HUES64 (cell line): Measurements from ENCODE around the gene TMEM106A. TPM values are rescaled to one million over a fixed set of nuclear protein-coding genes. Genes with fewer than 3 reads are reported as not detected.
"Not testable (repeated sequence)": the region's sequence is repeated elsewhere in the genome, so short reads cannot be mapped to it uniquely, and the experiment has no call there.

Source experiments
- H3K27ac ChIP-seq: 2 replicates; pipeline ENCODE4 v1.7.0; 2013; ENCODE audit warnings: low read depth, low read length, inconsistent platforms
- H3K27me3 ChIP-seq: 2 replicates; pipeline ENCODE4 v1.6.1; 2013; ENCODE audit warnings: mild to moderate bottlenecking, low read length; ENCODE audit not compliant: insufficient read depth
- H3K36me3 ChIP-seq: 2 replicates; pipeline ENCODE4 v1.6.1; 2013; ENCODE audit warnings: mild to moderate bottlenecking, low read length; ENCODE audit not compliant: insufficient read depth
- H3K4me1 ChIP-seq: 2 replicates; pipeline ENCODE4 v1.6.1; 2013; ENCODE audit warnings: mild to moderate bottlenecking, low read length, moderate library complexity; ENCODE audit not compliant: insufficient read depth
- H3K4me3 ChIP-seq: 2 replicates; pipeline ENCODE4 v1.5.1; 2013; ENCODE audit warnings: mild to moderate bottlenecking, low read length, moderate library complexity
- H3K9ac ChIP-seq: 2 replicates; pipeline ENCODE4 v1.6.1; 2013; ENCODE audit warnings: mild to moderate bottlenecking, low read depth, low read length
- H3K9me3 ChIP-seq: 2 replicates; pipeline ENCODE4 v1.6.1; 2013; ENCODE audit warnings: low read depth, low read length; ENCODE audit not compliant: insufficient read depth
- WGBS: fragments of 150-250, 120-280 bp; methylation state at CpG from one replicate; pipeline ENCODE4 v1.1.7; 2013; ENCODE audit warnings: missing lambda C conversion rate; 5-methylcytosine and 5-hydroxymethylcytosine counted together
- polyA plus RNA-seq, 2 experiments: library from polyadenylated mRNA; stranded (reverse); fragments of 50-300 nt; gene quantifications; one replicate each; pipeline ENCODE4 v1.2.3, GENCODE V29; 2013

Gene TMEM106A
- polyA plus RNA-seq (2013, experiment 1 of 2) = 1.0 TPM
- 1.1 TPM for polyA plus RNA-seq (2013, experiment 2 of 2)

GRCh38 chr17:43211480-43212402, at the start of gene TMEM106A:
TMEM106A (plus strand) TSS chr17:43211875; CDS start chr17:43213042, 1,167 bp downstream.
- Histone ChIP-seq H3K9ac (peak within 1 kb of the TSS; percentile 68), H3K27ac (no peak within 1 kb of the TSS; the same call in 1 of the 2 replicates), H3K27me3 (no peaks in the 10 kb centered on the region), H3K4me1 (peaks cover 13% of the 10 kb centered on the region; the same call in 1 of the 2 replicates), H3K36me3 (peaks cover 16% of the 10 kb centered on the region), H3K4me3 (peak within 1 kb of the TSS; percentile 68), H3K9me3 (no peaks in the 10 kb centered on the region)
- WGBS = 2% methylated on average over 48 of the region's 54 CpGs

GRCh38 chr17:43165971-43166370, 45.7 kb upstream of the TMEM106A start:
- not testable (repeated sequence) for H3K4me1 ChIP-seq, H3K9me3 ChIP-seq, H3K27ac ChIP-seq, H3K9ac ChIP-seq, H3K4me3 ChIP-seq, H3K36me3 ChIP-seq, H3K27me3 ChIP-seq

GRCh38 chr17:43169561-43170139, 42.0 kb upstream of the TMEM106A start:
- WGBS = under 1% methylated on average over 29 of the region's 29 CpGs
- Histone ChIP-seq H3K9me3 (no peaks in the 10 kb centered on the region), H3K4me1 (peaks cover 7% of the 10 kb centered on the region; the same call in 1 of the 2 replicates), H3K36me3 (no peaks in the 10 kb centered on the region; the same call in 1 of the 2 replicates), H3K9ac (peak overlapping the region; percentile 66), H3K27ac (peak overlapping the region; percentile 72), H3K27me3 (no peaks in the 10 kb centered on the region), H3K4me3 (peak overlapping the region; percentile 71)

- peak overlapping the region; percentile 70 for H3K9ac ChIP-seq
- peaks cover 7% of the 10 kb centered on the region; the same call in 1 of the 2 replicates for H3K4me1 ChIP-seq
- under 1% methylated on average over 26 of the region's 27 CpGs for WGBS
- H3K9me3 ChIP-seq = no peaks in the 10 kb centered on the region
- H3K4me3 ChIP-seq = peak overlapping the region; percentile 71
- H3K36me3 ChIP-seq = no peaks in the 10 kb centered on the region; the same call in 1 of the 2 replicates
- no peaks in the 10 kb centered on the region for H3K27me3 ChIP-seq
- H3K27ac ChIP-seq = peak overlapping the region; percentile 79
Measured at GRCh38 chr17:43170140-43170765, 41.4 kb upstream of the TMEM106A start.

GRCh38 chr17:43170766-43171585, 40.7 kb upstream of the TMEM106A start, which contains the start of gene NBR1:
NBR1 (plus strand) TSS chr17:43171214; CDS start chr17:43175800, 4,586 bp downstream.
- peaks cover 6% of the 10 kb centered on the region for H3K36me3 ChIP-seq
- no peaks in the 10 kb centered on the region for H3K27me3 ChIP-seq
- peak within 1 kb of the TSS; percentile 70 for H3K9ac ChIP-seq
- H3K4me3 ChIP-seq = peak within 1 kb of the TSS; percentile 71
- H3K27ac ChIP-seq = peak within 1 kb of the TSS; percentile 79
- peaks cover 7% of the 10 kb centered on the region; the same call in 1 of the 2 replicates for H3K4me1 ChIP-seq
- no peaks in the 10 kb centered on the region for H3K9me3 ChIP-seq
- WGBS = under 1% methylated on average over 41 of the region's 41 CpGs

GRCh38 chr17:43171586-43172487, 39.8 kb upstream of the TMEM106A start:
- Histone ChIP-seq H3K9me3 (no peaks in the 10 kb centered on the region), H3K9ac (peak overlapping the region; percentile 65), H3K36me3 (peaks cover 15% of the 10 kb centered on the region), H3K4me3 (peak overlapping the region; percentile 71), H3K4me1 (peaks cover 7% of the 10 kb centered on the region; the same call in 1 of the 2 replicates), H3K27me3 (no peaks in the 10 kb centered on the region), H3K27ac (peak overlapping the region; percentile 56; the same call in 1 of the 2 replicates)
- WGBS = 48% methylated on average over 12 of the region's 12 CpGs

GRCh38 chr17:43175213-43176118, 36.2 kb upstream of the TMEM106A start:
- Histone ChIP-seq H3K4me3 (no peak overlapping the region), H3K36me3 (peaks cover 48% of the 10 kb centered on the region), H3K9me3 (no peaks in the 10 kb centered on the region), H3K27me3 (no peaks in the 10 kb centered on the region), H3K9ac (no peak overlapping the region), H3K27ac (no peak overlapping the region), H3K4me1 (peaks cover 7% of the 10 kb centered on the region; the same call in 1 of the 2 replicates)
- WGBS = 97% methylated on average over 3 of the region's 4 CpGs

- Histone ChIP-seq H3K36me3 (peaks cover 50% of the 10 kb centered on the region), H3K9ac (no peak overlapping the region)
Measured at GRCh38 chr17:43176119-43176570, 35.5 kb upstream of the TMEM106A start.

GRCh38 chr17:43183921-43184320, 27.8 kb upstream of the TMEM106A start:
- Histone ChIP-seq H3K36me3 (peaks cover 33% of the 10 kb centered on the region), H3K27ac (no peak overlapping the region)
- 98% methylated on average over 3 of the region's 3 CpGs for WGBS

More at GRCh38 chr17:43176119-43176570, 35.5 kb upstream of the TMEM106A start:
- H3K27me3 ChIP-seq = no peaks in the 10 kb centered on the region
- H3K4me1 ChIP-seq = peaks cover 7% of the 10 kb centered on the region; the same call in 1 of the 2 replicates
- no peak overlapping the region for H3K4me3 ChIP-seq
- H3K27ac ChIP-seq = no peak overlapping the region
- 94% methylated on average over 2 of the region's 2 CpGs for WGBS
- no peaks in the 10 kb centered on the region for H3K9me3 ChIP-seq

More at GRCh38 chr17:43183921-43184320, 27.8 kb upstream of the TMEM106A start:
- H3K9me3 ChIP-seq = no peaks in the 10 kb centered on the region
- no peaks in the 10 kb centered on the region for H3K4me1 ChIP-seq
- H3K27me3 ChIP-seq = no peaks in the 10 kb centered on the region
- no peak overlapping the region for H3K4me3 ChIP-seq
- no peak overlapping the region for H3K9ac ChIP-seq
